Stimulated activated CD8-positive, alpha-beta memory T cell treated with anti-CD3 and anti-CD28 coated beads, Interleukin-12 subunit alpha, Interleukin-12 subunit beta, amount 100 ng/mL, for 4 hours (primary cell): ENCODE results near the gene UVSSA.

Experiments
- DNase-seq: peaks from one replicate; pipeline ENCODE4 v3.0.0-alpha.2; 2020; ENCODE audit warnings: low read depth

Gene UVSSA

DNA sequence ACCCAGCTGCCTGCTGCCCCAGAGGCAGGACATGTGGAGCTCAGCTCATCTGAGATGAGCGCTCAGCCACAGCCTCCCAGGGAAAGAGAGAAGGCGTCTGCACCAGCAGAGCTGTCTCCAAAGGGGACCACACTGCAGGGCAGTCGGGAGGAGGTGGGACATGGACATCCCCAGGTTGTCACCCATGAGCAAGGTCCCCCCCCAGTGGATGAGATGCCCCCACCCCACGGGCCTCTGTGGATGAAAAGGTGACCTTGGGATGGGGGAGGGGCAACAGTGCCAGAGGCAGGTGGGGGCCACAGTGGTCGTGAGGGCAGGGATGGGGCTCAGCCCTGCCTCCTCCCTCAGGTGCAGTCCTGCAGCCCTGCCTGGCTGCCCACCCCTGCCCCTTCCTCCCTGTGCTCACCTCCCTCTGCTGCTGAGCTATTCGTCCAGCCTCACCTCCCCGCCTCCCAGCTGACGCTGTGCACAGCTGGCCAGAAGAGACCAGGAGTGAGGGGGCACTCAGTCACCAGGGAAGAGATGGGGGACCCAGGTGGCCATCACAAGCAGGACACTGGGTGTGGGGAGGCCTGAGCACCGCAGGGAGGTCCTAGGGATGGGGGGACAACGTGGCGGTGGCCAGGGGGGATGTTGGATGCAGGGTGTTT is 49.9 kb downstream of the UVSSA start:
- no peak for DNase-seq

DNA sequence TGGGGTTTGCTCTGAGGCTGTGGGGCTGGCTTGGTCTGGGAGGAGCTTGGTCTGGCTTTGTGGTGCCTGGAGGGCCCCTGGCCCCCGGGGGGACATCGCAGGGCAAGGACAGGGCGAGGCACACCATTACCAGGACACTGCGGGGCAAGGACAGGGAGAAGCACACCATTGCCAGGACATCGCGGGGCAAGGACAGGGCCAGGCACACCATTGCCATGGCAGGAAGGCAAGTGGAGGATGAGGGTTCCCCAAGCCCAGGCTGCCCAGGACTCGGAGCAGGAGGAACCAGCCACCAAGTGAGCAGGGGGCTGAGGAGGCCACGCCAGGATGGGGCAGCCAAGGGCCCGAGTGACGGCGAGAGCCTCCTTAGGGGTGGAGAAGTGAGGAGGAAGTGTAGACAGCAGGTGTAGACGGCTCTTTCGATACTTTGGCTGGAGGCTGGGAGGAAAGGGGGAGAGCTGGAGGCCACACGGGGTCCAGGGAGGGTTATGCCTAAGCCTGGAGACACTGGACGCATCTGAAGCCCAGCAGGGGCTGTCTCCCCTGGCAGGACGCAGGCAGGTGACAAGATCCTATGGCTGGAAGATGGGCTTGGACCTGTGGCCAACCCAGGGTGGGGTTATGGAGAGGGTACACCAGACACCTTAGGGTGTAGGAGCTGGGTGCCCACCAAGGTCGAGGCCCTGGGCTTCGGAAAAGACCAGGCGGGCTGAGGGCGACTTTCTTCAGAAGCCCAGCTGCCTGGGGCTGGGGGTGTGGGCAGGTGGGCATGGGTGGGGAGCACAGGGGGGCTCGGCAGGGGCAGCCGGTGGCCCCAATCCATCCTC is 51.9 kb downstream of the UVSSA start:
- DNase-seq = no peak

- DNase-seq = no peak
Measured at GRCh38 chr4:1399508-1400190, 52.6 kb downstream of the UVSSA start.

DNA sequence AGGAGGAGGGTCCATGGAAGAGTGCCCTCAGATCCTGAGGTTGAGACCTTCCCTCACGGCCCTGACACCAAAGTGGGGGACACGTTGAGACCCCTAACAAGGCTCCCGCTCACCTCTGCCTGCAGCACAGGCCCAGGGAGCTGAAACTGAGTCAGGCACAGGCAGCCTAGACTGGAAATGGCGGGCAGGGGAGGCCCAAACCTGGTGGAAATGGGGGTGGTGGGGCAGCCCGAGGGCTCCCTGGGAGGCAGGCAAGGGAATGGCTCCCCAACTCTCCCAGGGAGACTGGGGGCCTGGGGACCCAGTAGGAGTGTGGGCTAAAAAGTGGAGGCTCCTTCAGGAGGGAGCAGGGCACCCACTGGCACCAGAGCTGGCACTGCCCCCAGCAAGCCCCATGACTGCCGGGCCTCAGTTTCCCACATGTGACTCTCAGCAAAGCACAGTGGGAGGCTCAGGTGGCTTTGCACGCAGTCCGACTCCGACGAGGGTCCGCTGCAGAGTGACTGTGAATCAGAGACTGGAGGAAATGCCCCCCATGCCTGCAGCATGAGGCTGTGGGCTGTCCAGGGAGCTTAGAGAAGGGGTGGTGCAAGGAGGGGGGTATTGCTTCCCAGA is 53.3 kb downstream of the UVSSA start:
- DNase-seq = no peak

- DNase-seq = no peak
Measured at GRCh38 chr4:1400831-1401408, 53.9 kb downstream of the UVSSA start.

DNA sequence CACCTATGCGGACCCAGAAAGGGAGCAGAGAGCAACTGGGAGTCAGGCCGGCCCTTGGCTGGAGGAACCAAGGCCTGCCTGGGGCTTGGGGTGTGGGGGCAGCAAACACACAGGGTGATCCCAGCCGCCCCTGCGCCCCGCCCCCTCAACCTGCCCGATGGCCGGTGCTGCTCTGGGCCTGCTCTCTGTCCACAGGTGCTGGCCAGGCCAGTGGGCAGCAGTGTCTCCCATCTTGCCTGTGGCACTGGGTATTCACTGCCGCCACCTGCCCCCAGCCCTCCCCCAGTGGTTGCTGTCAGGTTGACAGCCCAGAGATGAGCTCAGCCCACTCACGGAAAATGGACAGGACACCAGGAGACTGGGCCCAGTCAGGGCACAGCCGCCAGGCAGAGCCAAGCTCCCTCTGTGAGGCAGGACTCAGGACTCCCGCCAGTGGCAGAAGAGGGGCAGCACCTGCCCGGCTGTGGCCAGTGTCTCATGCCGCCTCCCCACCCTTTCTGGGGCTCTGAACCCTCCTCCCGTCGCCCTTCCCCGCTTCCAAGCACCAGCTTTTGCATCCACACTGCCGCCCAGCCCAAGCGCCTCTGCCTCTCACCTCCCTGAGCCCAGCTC is 54.5 kb downstream of the UVSSA start:
- no peak for DNase-seq

DNA sequence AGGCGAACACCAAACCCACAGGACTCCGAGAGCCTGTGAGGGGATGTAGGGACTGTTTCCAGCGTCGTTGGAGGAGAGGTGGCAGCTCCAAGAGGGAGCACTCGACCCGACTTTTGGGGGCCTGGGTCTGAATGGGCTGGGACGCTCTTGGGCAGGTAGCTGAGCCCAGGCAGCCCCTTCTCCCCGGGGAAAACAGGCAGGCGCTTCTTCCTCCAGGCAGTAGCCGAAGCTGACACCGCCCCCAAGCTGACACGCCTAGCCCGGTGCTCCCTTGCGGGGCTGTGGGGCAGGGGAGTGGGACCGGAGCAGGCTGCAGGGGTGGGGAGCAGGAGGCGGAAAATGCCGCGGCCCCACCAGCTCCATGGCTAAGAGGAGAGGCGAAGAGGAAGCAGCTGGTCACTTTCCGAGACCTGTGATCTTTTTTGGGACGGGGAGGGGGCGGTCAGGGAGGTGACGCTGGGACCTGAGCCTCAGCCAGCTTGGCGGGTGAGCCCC is 55.1 kb downstream of the UVSSA start:
- DNase-seq = no peak

- no peak for DNase-seq
Measured at GRCh38 chr4:1402516-1403091, 55.6 kb downstream of the UVSSA start.

- DNase-seq = no peak
Measured at GRCh38 chr4:1403177-1403583, 56.2 kb downstream of the UVSSA start.

- no peak for DNase-seq
Measured at GRCh38 chr4:1403591-1404572, 56.9 kb downstream of the UVSSA start.

DNA sequence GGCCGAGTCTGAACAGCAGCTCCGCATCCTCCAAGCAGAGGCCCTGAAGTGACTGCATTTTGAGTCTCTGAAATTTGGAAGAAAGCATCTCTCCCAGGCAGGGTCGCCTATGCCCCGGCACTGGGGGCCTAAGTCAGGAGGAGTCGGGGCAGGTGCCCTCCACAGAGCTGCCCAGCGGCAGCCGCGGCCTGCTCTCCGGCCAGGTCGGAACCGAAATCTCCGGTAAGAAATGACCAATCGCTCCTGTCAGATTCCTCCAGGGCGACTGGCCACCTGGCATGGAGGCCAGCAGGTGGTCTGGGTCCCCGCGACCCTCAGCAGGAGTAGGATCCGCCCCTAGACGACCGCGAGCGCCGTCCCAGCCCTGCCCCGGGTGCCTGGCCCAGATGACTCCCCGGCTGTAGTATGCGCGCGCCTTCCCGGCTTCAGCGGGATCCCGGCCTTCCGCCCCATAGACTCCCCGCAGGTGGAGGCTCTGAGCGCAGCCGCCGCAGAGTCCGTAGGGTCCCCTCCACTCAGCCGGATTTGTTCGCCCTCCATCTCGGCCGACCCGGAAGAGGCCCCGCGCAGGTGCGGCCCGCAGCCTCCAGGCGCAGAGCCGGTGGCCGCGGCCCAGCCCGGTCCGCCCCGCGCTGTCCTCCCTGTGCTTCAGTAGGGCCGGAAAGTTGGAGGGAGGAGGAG is 57.7 kb downstream of the UVSSA start:
- no peak for DNase-seq

GRCh38 chr4:1405254-1405635 is 58.2 kb downstream of the UVSSA start:
- DNase-seq = no peak

DNA sequence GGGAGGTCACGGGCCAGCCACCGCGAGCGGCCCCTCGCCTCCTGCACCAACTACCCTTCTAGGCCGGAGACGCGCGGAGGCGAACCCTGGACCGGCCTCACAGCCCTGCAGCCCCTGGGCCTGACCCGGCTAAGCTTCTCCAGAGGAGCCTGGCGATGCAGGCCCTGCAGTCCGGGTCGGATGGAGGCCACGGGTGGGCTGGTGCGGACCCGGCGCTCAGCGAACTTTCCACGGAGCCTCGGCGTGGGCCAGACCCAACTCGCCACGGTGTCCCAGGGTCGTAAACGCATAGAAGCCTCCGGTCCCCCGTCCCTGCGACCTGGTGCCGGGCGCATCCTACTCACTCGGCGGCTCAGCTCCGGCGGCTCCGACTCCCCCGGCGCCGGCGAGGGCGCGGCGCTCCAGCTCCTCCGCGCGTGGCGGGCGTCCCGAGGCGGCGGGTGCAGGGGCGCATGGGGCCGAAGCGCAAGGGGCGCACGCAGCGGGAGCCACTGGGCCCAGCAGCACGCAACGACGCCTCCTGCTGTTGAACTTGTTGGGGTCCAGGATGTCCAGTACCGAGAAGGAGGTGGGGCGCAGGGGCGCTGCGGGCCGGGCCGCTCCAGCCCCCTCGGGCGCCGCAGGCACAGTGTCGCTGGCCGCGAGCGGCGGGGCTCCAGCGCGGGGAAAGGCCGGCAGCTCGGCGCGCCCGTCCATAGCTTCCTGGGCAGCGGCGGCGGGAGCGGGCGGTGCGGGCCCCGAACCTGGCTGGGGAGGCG is 58.8 kb downstream of the UVSSA start:
- no peak for DNase-seq

DNA sequence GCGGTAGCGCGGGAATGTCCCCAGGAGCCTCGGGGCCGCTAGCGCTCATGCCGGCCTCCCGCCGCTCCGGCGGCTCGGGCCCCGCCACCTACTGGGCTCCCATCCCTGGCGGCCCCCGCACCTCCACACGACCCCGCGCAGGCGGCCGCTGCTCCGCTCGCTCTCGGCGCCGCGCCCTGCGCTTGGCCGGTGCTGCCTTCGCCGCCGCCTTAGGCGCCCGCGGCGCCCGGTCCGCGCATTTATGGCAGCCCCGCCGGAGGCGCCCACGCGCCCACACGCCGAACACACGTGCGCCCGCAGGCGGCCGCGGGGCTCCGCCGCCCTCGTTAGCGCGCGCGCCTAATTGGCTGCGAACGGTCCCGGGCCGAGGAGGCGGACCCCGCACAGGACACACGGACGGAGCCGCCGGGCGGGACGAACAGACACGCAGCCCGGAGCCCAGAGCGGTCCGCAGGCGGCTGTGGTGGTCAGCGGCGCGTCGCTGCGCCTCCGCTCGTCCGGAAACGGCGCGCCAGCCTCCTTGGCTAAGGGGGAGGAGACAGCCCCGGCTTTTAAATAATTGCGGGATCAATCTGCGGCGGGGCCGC is 59.5 kb downstream of the UVSSA start, which contains the start of gene NKX1-1:
Gene NKX1-1, minus strand, starts transcription at position 49 of the 587 bp plus-strand sequence. Its CDS starts 0 bp downstream, at position 49.
- no peak for DNase-seq

DNA sequence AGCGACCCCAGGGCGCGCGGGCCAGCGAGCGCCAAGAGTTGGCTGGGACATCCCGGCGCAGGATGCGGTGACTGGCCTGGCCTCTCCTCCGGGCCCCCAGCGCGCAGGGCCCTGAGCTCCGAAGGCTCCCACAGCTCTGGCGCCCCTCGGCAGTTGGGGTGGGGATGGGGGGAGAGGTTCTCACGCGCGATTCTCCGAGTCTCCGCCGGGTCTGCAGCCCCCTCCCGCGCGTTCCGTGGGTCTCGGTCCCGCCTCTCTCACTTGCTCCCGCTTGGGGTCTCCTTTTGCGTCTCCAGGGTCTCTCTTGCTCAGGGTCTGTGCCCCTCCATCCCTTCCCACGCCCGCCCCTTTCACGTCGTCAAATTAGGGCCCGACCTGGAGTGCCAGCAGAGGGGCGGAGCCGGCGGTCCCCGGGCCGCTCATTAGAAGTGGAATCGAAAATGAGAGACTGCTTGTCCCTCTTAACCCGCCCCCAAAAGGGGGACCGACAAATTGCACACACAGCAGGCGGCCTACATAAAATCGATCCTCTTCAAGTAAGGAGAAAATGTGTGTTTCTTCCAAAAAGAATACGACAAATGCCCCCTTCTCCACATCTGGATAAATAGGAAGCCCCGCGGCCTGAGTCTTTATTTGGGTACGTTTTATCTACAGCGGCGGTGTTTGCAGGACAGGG is 60.1 kb downstream of the UVSSA start:
- DNase-seq = no peak

GRCh38 chr4:1407657-1408333 is 60.8 kb downstream of the UVSSA start:
- DNase-seq = no peak

DNA sequence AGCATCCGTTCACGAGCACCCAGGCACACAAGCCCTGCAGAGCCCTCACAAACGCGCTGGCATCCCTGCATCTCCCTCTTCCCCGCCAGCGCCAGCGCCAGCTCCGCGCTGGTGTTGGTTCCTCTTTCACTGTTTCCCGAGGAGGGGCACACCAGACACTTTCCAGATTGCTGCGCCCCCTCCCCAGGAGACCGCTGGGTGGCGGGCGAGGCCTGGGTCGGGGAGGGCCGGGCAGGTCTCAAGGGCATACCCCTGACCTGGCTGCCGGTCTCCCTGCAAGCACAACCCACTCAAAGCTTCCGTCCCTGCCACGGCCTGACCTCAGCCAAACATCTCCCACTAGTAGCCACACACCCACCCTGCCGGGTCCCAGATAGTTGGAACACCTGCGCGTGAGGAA is 61.4 kb downstream of the UVSSA start:
- no peak for DNase-seq
